Breast epithelium (tissue), 4 donors: ENCODE results near the gene GPN3. TPM values are rescaled to one million over a fixed set of nuclear protein-coding genes. Genes with fewer than 3 reads are reported as not detected.

Source experiments
- DNase-seq, 2 donors: peaks; one replicate each; pipeline ENCODE4 v3.0.0-alpha.2; 2019; ENCODE audit warnings: low spot score in 2 of 2
- H3K27ac ChIP-seq, 2 donors: fragments of 200-600 bp; sonication (generic) in 1 of 2; one replicate each; pipeline ENCODE4 v1.5.1; 2016 to 2019; ENCODE audit warnings: mild to moderate bottlenecking in 1 of 2
- H3K27me3 ChIP-seq, 2 donors: fragments of 200-600 bp; sonication (generic) in 1 of 2; one replicate each; pipeline versions ENCODE4 v1.5.1 to v1.6.0; 2017 to 2019; ENCODE audit warnings: control low read depth in 1 of 2, mild to moderate bottlenecking in 1 of 2
- H3K36me3 ChIP-seq: fragments of 200-600 bp; one replicate; pipeline ENCODE4 v1.5.1; 2019
- H3K4me1 ChIP-seq, 2 donors: fragments of 200-600 bp; sonication (generic); one replicate each; pipeline ENCODE4 v1.5.1; 2016 to 2019; ENCODE audit warnings: control low read depth in 1 of 2
- H3K4me3 ChIP-seq, 3 donors: fragments of 200-600 bp; sonication (generic); 1 replicate in 2 of 3; 2 replicates in 1 of 3; pipeline ENCODE4 v1.5.1; 2016 to 2019; ENCODE audit warnings: mild to moderate bottlenecking in 3 of 3, moderate library complexity in 2 of 3
- H3K9me3 ChIP-seq, 2 donors: fragments of 200-600 bp; sonication (generic) in 1 of 2; one replicate each; pipeline ENCODE4 v1.5.1; 2016 to 2019; ENCODE audit warnings: control low read depth in 1 of 2
- POLR2A ChIP-seq: fragments of 450-650 bp; IDR thresholded peaks from one replicate; pipeline ENCODE4 v1.6.1; 2016; ENCODE audit warnings: antibody characterized with exemption, mild to moderate bottlenecking, moderate library complexity
- POLR2AphosphoS5 ChIP-seq, 3 donors: sonication (generic); formaldehyde crosslinking; IDR thresholded peaks; one replicate each; pipeline ENCODE4 v1.6.1; 2017; ENCODE audit warnings: antibody characterized with exemption in 3 of 3
- intact Hi-C: fragments of 100-400 bp; cut with DNase I; formaldehyde crosslinking; loops from one replicate; pipeline ENCODE4 v1.15.1; 2023; ENCODE audit warnings: low total_unique reads
- total RNA-seq, 3 donors: library from RNA; depleted of rRNA; stranded (reverse); fragments of >200 nt; gene quantifications; one replicate each; pipeline ENCODE4 v1.1.0, GENCODE V29; 2016
- TF ChIP-seq, protein P1 (sequence below), 3 donors: fragments of 450-650 bp; IDR thresholded peaks; one replicate each; pipeline ENCODE4 v1.5.1; 2016 to 2017; ENCODE audit warnings: antibody characterized with exemption in 3 of 3, mild to moderate bottlenecking in 3 of 3, moderate library complexity in 3 of 3

Gene GPN3
- 10 to 100 TPM; 19.8 to 31.0 (median 21.0) TPM for total RNA-seq

- no peaks in the 10 kb centered on the region for H3K9me3 ChIP-seq
- no peaks in the 10 kb centered on the region for H3K27me3 ChIP-seq
- peak within 1 kb of the TSS; percentile 68 to 86 (median 84) for H3K4me3 ChIP-seq
- intact Hi-C loops: no loop called here
- H3K4me1 ChIP-seq: no peaks in the 10 kb centered on the region
- H3K36me3 ChIP-seq: no peaks in the 10 kb centered on the region
- H3K27ac ChIP-seq: peak within 1 kb of the TSS; percentile 92 to 97
- TF ChIP-seq POLR2A (no peak), POLR2AphosphoS5 (IDR thresholded peaks at IDR 0.05) (peak; percentile 81 to 93 (median 92))
- TF ChIP-seq, protein P1, sequence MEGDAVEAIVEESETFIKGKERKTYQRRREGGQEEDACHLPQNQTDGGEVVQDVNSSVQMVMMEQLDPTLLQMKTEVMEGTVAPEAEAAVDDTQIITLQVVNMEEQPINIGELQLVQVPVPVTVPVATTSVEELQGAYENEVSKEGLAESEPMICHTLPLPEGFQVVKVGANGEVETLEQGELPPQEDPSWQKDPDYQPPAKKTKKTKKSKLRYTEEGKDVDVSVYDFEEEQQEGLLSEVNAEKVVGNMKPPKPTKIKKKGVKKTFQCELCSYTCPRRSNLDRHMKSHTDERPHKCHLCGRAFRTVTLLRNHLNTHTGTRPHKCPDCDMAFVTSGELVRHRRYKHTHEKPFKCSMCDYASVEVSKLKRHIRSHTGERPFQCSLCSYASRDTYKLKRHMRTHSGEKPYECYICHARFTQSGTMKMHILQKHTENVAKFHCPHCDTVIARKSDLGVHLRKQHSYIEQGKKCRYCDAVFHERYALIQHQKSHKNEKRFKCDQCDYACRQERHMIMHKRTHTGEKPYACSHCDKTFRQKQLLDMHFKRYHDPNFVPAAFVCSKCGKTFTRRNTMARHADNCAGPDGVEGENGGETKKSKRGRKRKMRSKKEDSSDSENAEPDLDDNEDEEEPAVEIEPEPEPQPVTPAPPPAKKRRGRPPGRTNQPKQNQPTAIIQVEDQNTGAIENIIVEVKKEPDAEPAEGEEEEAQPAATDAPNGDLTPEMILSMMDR (IDR thresholded peaks at IDR 0.05): peak in 1 of 3 donors; percentile 10
- DNase-seq: peak; percentile 96 to 97
Observed at GRCh38 chr12:110468214-110469048, at the start of gene GPN3, which contains the start of gene FAM216A. Gene GPN3, minus strand, starts transcription at chr12:110468257. Its CDS starts 54 bp downstream, at chr12:110468203. Gene FAM216A, plus strand, starts transcription at chr12:110468845. Its CDS starts 31 bp downstream, at chr12:110468876.

GRCh38 chr12:110516995-110517394, 48.9 kb upstream of the GPN3 start:
- H3K36me3 ChIP-seq: no peaks in the 10 kb centered on the region
- TF ChIP-seq, protein P1 (IDR thresholded peaks at IDR 0.05): no peak
- TF ChIP-seq POLR2A (no peak), POLR2AphosphoS5 (IDR thresholded peaks at IDR 0.05) (no peak)
- no peaks in the 10 kb centered on the region for H3K4me1 ChIP-seq
- DNase-seq: no peak
- H3K4me3 ChIP-seq: no peak overlapping the region
- no peak overlapping the region for H3K27ac ChIP-seq
- intact Hi-C loops: no loop called here
- no peaks in the 10 kb centered on the region for H3K9me3 ChIP-seq
- H3K27me3 ChIP-seq: no peaks in the 10 kb centered on the region

DNA sequence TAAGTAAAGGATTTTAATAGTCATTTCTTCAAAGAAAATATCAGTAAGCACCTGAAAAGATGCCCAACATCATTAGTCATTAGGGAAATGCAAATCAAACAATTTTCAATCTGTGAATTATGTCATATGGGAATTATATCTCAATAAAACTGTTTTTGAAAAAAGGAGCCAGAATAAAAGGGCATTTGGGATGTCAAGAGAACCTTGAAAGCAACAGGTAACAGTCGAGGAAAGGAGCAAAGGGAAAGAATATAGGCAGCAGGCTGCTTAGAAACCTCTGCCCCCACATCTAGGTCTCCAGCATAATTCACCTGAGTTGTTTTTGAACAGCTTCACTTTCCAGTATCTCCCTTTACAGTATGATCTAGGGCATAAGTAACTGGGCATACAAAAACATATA, 46.3 kb upstream of the GPN3 start:
- H3K9me3 ChIP-seq: no peaks in the 10 kb centered on the region
- intact Hi-C loops: loop anchor here (5.0 kb wide), 1 partner anchor 88 kb away; no protein-coding TSS in a partner anchor
- TF ChIP-seq POLR2A (no peak), POLR2AphosphoS5 (IDR thresholded peaks at IDR 0.05) (no peak)
- TF ChIP-seq, protein P1 (IDR thresholded peaks at IDR 0.05): no peak

DNA sequence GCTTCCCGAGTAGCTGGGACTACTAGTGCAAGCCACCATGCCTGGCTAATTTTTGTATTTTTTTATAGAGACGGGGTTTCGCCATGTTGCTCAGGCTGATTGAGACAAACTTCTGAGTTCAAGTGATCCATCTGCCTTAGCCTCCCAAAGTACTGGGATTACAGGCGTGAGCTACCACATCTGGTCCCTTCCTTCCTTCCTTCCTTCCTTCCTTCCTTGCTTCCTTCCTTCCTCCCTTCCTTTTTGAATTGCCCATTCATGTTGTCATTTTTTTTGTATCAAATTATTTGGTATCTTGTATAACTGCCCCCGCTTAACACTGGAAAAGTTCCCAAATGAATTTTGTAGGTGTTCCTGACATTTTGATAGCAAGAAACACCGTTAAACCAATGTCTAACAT, 45.8 kb upstream of the GPN3 start:
- intact Hi-C loops: loop anchor here (5.0 kb wide), 1 partner anchor 88 kb away; no protein-coding TSS in a partner anchor
- Histone ChIP-seq H3K9me3 (no peaks in the 10 kb centered on the region), H3K4me3 (no peak overlapping the region), H3K27me3 (no peaks in the 10 kb centered on the region), H3K4me1 (no peaks in the 10 kb centered on the region), H3K27ac (no peak overlapping the region), H3K36me3 (no peaks in the 10 kb centered on the region)
- no peak for DNase-seq
- TF ChIP-seq, protein P1 (IDR thresholded peaks at IDR 0.05): no peak
- TF ChIP-seq POLR2A (no peak), POLR2AphosphoS5 (IDR thresholded peaks at IDR 0.05) (no peak)

More for the DNA sequence above, 46.3 kb upstream of the GPN3 start:
- H3K4me1 ChIP-seq: no peaks in the 10 kb centered on the region
- no peaks in the 10 kb centered on the region for H3K27me3 ChIP-seq
- no peak for DNase-seq
- H3K36me3 ChIP-seq: no peaks in the 10 kb centered on the region
- H3K27ac ChIP-seq: no peak overlapping the region
- H3K4me3 ChIP-seq: no peak overlapping the region

GRCh38 chr12:110508071-110508586, 40.1 kb upstream of the GPN3 start:
- TF ChIP-seq, protein P1 (IDR thresholded peaks at IDR 0.05): no peak
- TF ChIP-seq POLR2AphosphoS5 (IDR thresholded peaks at IDR 0.05): no peak
- no peak for TF ChIP-seq POLR2A

More at GRCh38 chr12:110508071-110508586, 40.1 kb upstream of the GPN3 start:
- Histone ChIP-seq H3K4me3 (no peak overlapping the region), H3K27ac (no peak overlapping the region), H3K36me3 (no peaks in the 10 kb centered on the region), H3K4me1 (no peaks in the 10 kb centered on the region), H3K27me3 (no peaks in the 10 kb centered on the region), H3K9me3 (no peaks in the 10 kb centered on the region)
- intact Hi-C loops: no loop called here
- DNase-seq: no peak
